Measurements from ENCODE around the gene TARP.

Gene TARP

GRCh38 chr7:38282081-38282480, 8.6 kb upstream of the TARP start:
- Histone ChIP-seq H3K27me3 (ENCODE audit: low read depth, low read length) (peaks cover 23% of the 10 kb centered on the region; the same call in 1 of the 2 replicates), H3K79me2 (ENCODE audit: low read length) (no peaks in the 10 kb centered on the region), H3K4me3 (ENCODE audit: low read length) (no peak overlapping the region)

GRCh38 chr7:38281266-38281665, 7.8 kb upstream of the TARP start:
- Histone ChIP-seq H2AFZ (ENCODE audit: low read depth, low read length) (no peak overlapping the region), H3K27ac (ENCODE audit: low read length) (no peak overlapping the region), H3K27me3 (ENCODE audit: low read depth, low read length) (peaks cover 20% of the 10 kb centered on the region; the same call in 1 of the 2 replicates), H3K9me3 (ENCODE audit: insufficient read depth, low read length) (no peaks in the 10 kb centered on the region), H3K9ac (ENCODE audit: low read length) (no peak overlapping the region), H3K4me2 (ENCODE audit: low read length) (no peak overlapping the region), H3K79me2 (ENCODE audit: low read length) (no peaks in the 10 kb centered on the region), H3K4me1 (ENCODE audit: low read length) (peaks cover 6% of the 10 kb centered on the region), H4K20me1 (ENCODE audit: insufficient read depth, low read length) (no peaks in the 10 kb centered on the region), H3K4me3 (ENCODE audit: low read length) (no peak overlapping the region), H3K36me3 (replicated peaks; ENCODE audit: low read depth, low read length) (no peaks in the 10 kb centered on the region)
- TF ChIP-seq EZH2phosphoT487 (IDR thresholded peaks at IDR 0.05; ENCODE audit: low read depth) (no peak), CTCF (IDR thresholded peaks at IDR 0.05; ENCODE audit: low read depth, low read length) (no peak)

More at GRCh38 chr7:38282081-38282480, 8.6 kb upstream of the TARP start:
- no peak for TF ChIP-seq CTCF (IDR thresholded peaks at IDR 0.05; ENCODE audit: low read depth, low read length)
- no peak for TF ChIP-seq EZH2phosphoT487 (IDR thresholded peaks at IDR 0.05; ENCODE audit: low read depth)
- Histone ChIP-seq H3K4me1 (ENCODE audit: low read length) (no peaks in the 10 kb centered on the region), H2AFZ (ENCODE audit: low read depth, low read length) (no peak overlapping the region), H3K4me2 (ENCODE audit: low read length) (no peak overlapping the region), H4K20me1 (ENCODE audit: insufficient read depth, low read length) (no peaks in the 10 kb centered on the region), H3K9me3 (ENCODE audit: insufficient read depth, low read length) (no peaks in the 10 kb centered on the region), H3K27ac (ENCODE audit: low read length) (no peak overlapping the region), H3K36me3 (replicated peaks; ENCODE audit: low read depth, low read length) (no peaks in the 10 kb centered on the region), H3K9ac (ENCODE audit: low read length) (no peak overlapping the region)

- Histone ChIP-seq H2AFZ (ENCODE audit: low read depth, low read length) (no peak overlapping the region), H3K27me3 (ENCODE audit: low read depth, low read length) (peaks cover 16% of the 10 kb centered on the region; the same call in 1 of the 2 replicates), H3K36me3 (replicated peaks; ENCODE audit: low read depth, low read length) (no peaks in the 10 kb centered on the region), H3K79me2 (ENCODE audit: low read length) (no peaks in the 10 kb centered on the region), H3K27ac (ENCODE audit: low read length) (no peak overlapping the region), H3K9me3 (ENCODE audit: insufficient read depth, low read length) (no peaks in the 10 kb centered on the region), H3K9ac (ENCODE audit: low read length) (no peak overlapping the region), H4K20me1 (ENCODE audit: insufficient read depth, low read length) (no peaks in the 10 kb centered on the region), H3K4me3 (ENCODE audit: low read length) (no peak overlapping the region), H3K4me1 (ENCODE audit: low read length) (peaks cover 7% of the 10 kb centered on the region), H3K4me2 (ENCODE audit: low read length) (no peak overlapping the region)
- TF ChIP-seq CTCF (IDR thresholded peaks at IDR 0.05; ENCODE audit: low read depth, low read length) (no peak), EZH2phosphoT487 (IDR thresholded peaks at IDR 0.05; ENCODE audit: low read depth) (no peak)
Measured at GRCh38 chr7:38280707-38281106, 7.3 kb upstream of the TARP start.

- Histone ChIP-seq H3K9ac (ENCODE audit: low read length) (no peak overlapping the region), H3K4me3 (ENCODE audit: low read length) (no peak overlapping the region), H2AFZ (ENCODE audit: low read depth, low read length) (no peak overlapping the region), H4K20me1 (ENCODE audit: insufficient read depth, low read length) (no peaks in the 10 kb centered on the region), H3K27me3 (ENCODE audit: low read depth, low read length) (peaks cover 11% of the 10 kb centered on the region; the same call in 1 of the 2 replicates), H3K27ac (ENCODE audit: low read length) (no peak overlapping the region), H3K9me3 (ENCODE audit: insufficient read depth, low read length) (no peaks in the 10 kb centered on the region), H3K4me1 (ENCODE audit: low read length) (peaks cover 7% of the 10 kb centered on the region), H3K79me2 (ENCODE audit: low read length) (no peaks in the 10 kb centered on the region), H3K36me3 (replicated peaks; ENCODE audit: low read depth, low read length) (no peaks in the 10 kb centered on the region), H3K4me2 (ENCODE audit: low read length) (no peak overlapping the region)
- TF ChIP-seq EZH2phosphoT487 (IDR thresholded peaks at IDR 0.05; ENCODE audit: low read depth) (no peak), CTCF (IDR thresholded peaks at IDR 0.05; ENCODE audit: low read depth, low read length) (no peak)
Measured at GRCh38 chr7:38280000-38280399, 6.6 kb upstream of the TARP start.

Measured in OCI-LY3 (cell line).